Astrocyte (in vitro differentiated cells and primary cell): ENCODE measurements around the gene TMEM94. TPM values are rescaled to one million over a fixed set of nuclear protein-coding genes. Genes with fewer than 3 reads are reported as not detected.

Source experiments
- DNase-seq: peaks from one replicate; pipeline ENCODE4 v3.0.0-alpha.2; 2010; ENCODE audit warnings: low read depth
- FAIRE-seq: peaks from 2 replicates; lab custom pipeline; 2011; peaks lifted over from hg19 to GRCh38; lab: Jason Lieb, UNC
- H2AFZ ChIP-seq: 2 replicates; pipeline ENCODE4 v1.6.0; 2012; ENCODE audit warnings: low read depth, low read length, inconsistent platforms
- H3K27ac ChIP-seq: 2 replicates; pipeline ENCODE4 v1.5.1; 2011; ENCODE audit warnings: low read depth, low read length, inconsistent platforms
- H3K27me3 ChIP-seq: 2 replicates; pipeline ENCODE4 v1.6.0; 2011; ENCODE audit warnings: low read length, inconsistent platforms; ENCODE audit not compliant: insufficient read depth
- H3K36me3 ChIP-seq: 2 replicates; pipeline ENCODE4 v1.5.1; 2011; ENCODE audit warnings: low read length, inconsistent platforms; ENCODE audit not compliant: insufficient read depth
- H3K4me1 ChIP-seq: 2 replicates; pipeline ENCODE4 v1.5.1; 2011; ENCODE audit warnings: low read length, inconsistent platforms; ENCODE audit not compliant: insufficient read depth
- H3K4me2 ChIP-seq: 2 replicates; pipeline ENCODE4 v1.6.0; 2012; ENCODE audit warnings: low read length, inconsistent platforms
- H3K4me3 ChIP-seq: 2 replicates; pipeline ENCODE4 v1.5.1; 2011; ENCODE audit warnings: low read depth, mild to moderate bottlenecking, low read length, inconsistent platforms; ENCODE audit not compliant: insufficient read depth
- H3K79me2 ChIP-seq: 2 replicates; pipeline ENCODE4 v1.6.0; 2012; ENCODE audit warnings: mild to moderate bottlenecking, low read length, inconsistent platforms; ENCODE audit not compliant: insufficient read depth
- H3K9ac ChIP-seq: 2 replicates; pipeline ENCODE4 v1.6.0; 2012; ENCODE audit warnings: mild to moderate bottlenecking, low read length, inconsistent platforms
- H3K9me3 ChIP-seq: 2 replicates; pipeline ENCODE4 v1.5.1; 2012; ENCODE audit warnings: low read depth, mild to moderate bottlenecking, low read length, inconsistent platforms; ENCODE audit not compliant: insufficient read depth
- H4K20me1 ChIP-seq: 2 replicates; pipeline ENCODE4 v1.6.0; 2012; ENCODE audit warnings: low read length, inconsistent platforms; ENCODE audit not compliant: insufficient read depth
- H3K27ac Mint-ChIP-seq: one replicate; pipeline ENCODE4 v1.8.0; 2021; ENCODE audit warnings: mild to moderate bottlenecking, mixed read lengths; ENCODE audit not compliant: unreplicated experiment
- H3K27me3 Mint-ChIP-seq: one replicate; pipeline ENCODE4 v1.8.0; 2021; ENCODE audit warnings: low read depth, mixed read lengths; ENCODE audit not compliant: unreplicated experiment
- H3K36me3 Mint-ChIP-seq: one replicate; pipeline ENCODE4 v1.8.0; 2021; ENCODE audit warnings: low read depth, mixed read lengths; ENCODE audit not compliant: unreplicated experiment
- H3K4me1 Mint-ChIP-seq: one replicate; pipeline ENCODE4 v1.8.0; 2021; ENCODE audit warnings: low read depth, mixed read lengths; ENCODE audit not compliant: unreplicated experiment
- H3K4me3 Mint-ChIP-seq: one replicate; pipeline ENCODE4 v1.8.0; 2021; ENCODE audit warnings: mild to moderate bottlenecking, moderate library complexity, mixed read lengths; ENCODE audit not compliant: unreplicated experiment
- H3K9me3 Mint-ChIP-seq: one replicate; pipeline ENCODE4 v1.8.0; 2021; ENCODE audit warnings: mild to moderate bottlenecking, mixed read lengths; ENCODE audit not compliant: unreplicated experiment
- CTCF ChIP-seq: IDR thresholded peaks from 2 replicates; pipeline ENCODE4 v1.5.1; 2011; ENCODE audit warnings: low read depth, mild to moderate bottlenecking, inconsistent platforms, low read length, moderate library complexity; ENCODE audit not compliant: insufficient read depth
- EZH2 ChIP-seq: IDR thresholded peaks from 2 replicates; pipeline ENCODE4 v1.6.1; 2012; ENCODE audit warnings: mild to moderate bottlenecking, low read length, inconsistent platforms; ENCODE audit not compliant: insufficient read depth
- total RNA-seq: library from RNA; stranded (reverse); gene quantifications from 2 replicates; pipeline ENCODE4 v1.2.1, GENCODE V29; 2021

TMEM94 gene
- total RNA-seq, 1 donor from 2014 or later = 52.4 TPM

- Histone ChIP-seq H3K36me3 (no peaks in the 10 kb centered on the region), H3K27me3 (peaks cover 14% of the 10 kb centered on the region), H2AFZ (no peak overlapping the region), H3K4me3 (peak overlapping the region; percentile 10), H3K79me2 (no peaks in the 10 kb centered on the region), H3K9me3 (no peaks in the 10 kb centered on the region), H3K4me2 (peak overlapping the region; percentile 87), H3K4me1 (peaks cover 7% of the 10 kb centered on the region), H3K9ac (peak overlapping the region; percentile 10), H3K27ac (no peak overlapping the region), H4K20me1 (peaks cover 13% of the 10 kb centered on the region)
- Mint-ChIP-seq H3K4me1 (peaks cover 3% of the 10 kb centered on the region), H3K4me3 (peak overlapping the region; percentile 76), H3K27ac (no peak overlapping the region), H3K36me3 (peaks cover 3% of the 10 kb centered on the region), H3K27me3 (peaks cover 7% of the 10 kb centered on the region), H3K9me3 (no peaks in the 10 kb centered on the region)
- FAIRE-seq (no peak), DNase-seq (no peak)
- TF ChIP-seq CTCF (no peak), EZH2 (peak; percentile 88)
Measured at GRCh38 chr17:75525806-75526554, 69.5 kb downstream of the TMEM94 start.

GRCh38 chr17:75526555-75527270, 70.3 kb downstream of the TMEM94 start:
- peak overlapping the region; percentile 87 for H3K4me2 ChIP-seq
- H3K4me1 ChIP-seq = peaks cover 7% of the 10 kb centered on the region
- no peak overlapping the region for H3K27ac ChIP-seq
- Mint-ChIP-seq H3K9me3 (no peaks in the 10 kb centered on the region), H3K27me3 (peaks cover 7% of the 10 kb centered on the region), H3K27ac (no peak overlapping the region), H3K4me1 (peaks cover 4% of the 10 kb centered on the region), H3K4me3 (peak overlapping the region; percentile 76), H3K36me3 (peaks cover 3% of the 10 kb centered on the region)
- no peaks in the 10 kb centered on the region for H3K9me3 ChIP-seq
- H2AFZ ChIP-seq = no peak overlapping the region
- H3K4me3 ChIP-seq = no peak overlapping the region
- TF ChIP-seq EZH2 (no peak), CTCF (no peak)
- peaks cover 13% of the 10 kb centered on the region for H4K20me1 ChIP-seq
- FAIRE-seq (no peak), DNase-seq (no peak)
- peaks cover 14% of the 10 kb centered on the region for H3K27me3 ChIP-seq
- no peaks in the 10 kb centered on the region for H3K79me2 ChIP-seq
- no peaks in the 10 kb centered on the region for H3K36me3 ChIP-seq
- H3K9ac ChIP-seq = no peak overlapping the region
